ENCODE data around the gene BSCL2. TPM values are rescaled to one million over a fixed set of nuclear protein-coding genes. Genes with fewer than 3 reads are reported as not detected.

The BSCL2 gene
- total RNA-seq, 1 experiment from 2014 or later = 57.4 TPM

- Histone ChIP-seq H3K27me3 (no peaks in the 10 kb centered on the region), H3K4me3 (no peak overlapping the region), H3K36me3 (peaks cover 43% of the 10 kb centered on the region), H3K9me3 (no peaks in the 10 kb centered on the region)
- DNase-seq = no peak
Observed at GRCh38 chr11:62649486-62649885, 57.7 kb downstream of the BSCL2 start.

- Histone ChIP-seq H3K27me3 (no peaks in the 10 kb centered on the region), H3K36me3 (peaks cover 49% of the 10 kb centered on the region), H3K9me3 (no peaks in the 10 kb centered on the region), H3K4me3 (no peak overlapping the region)
- no peak for DNase-seq
Observed at GRCh38 chr11:62648967-62649364, 58.3 kb downstream of the BSCL2 start.

- Histone ChIP-seq H3K27me3 (no peaks in the 10 kb centered on the region), H3K9me3 (no peaks in the 10 kb centered on the region), H3K4me3 (no peak overlapping the region), H3K36me3 (peaks cover 54% of the 10 kb centered on the region)
- no peak for DNase-seq
Observed at GRCh38 chr11:62648185-62648966, 58.8 kb downstream of the BSCL2 start.

GRCh38 chr11:62647609-62648005, 59.6 kb downstream of the BSCL2 start:
- peak; percentile 70 for DNase-seq
- Histone ChIP-seq H3K36me3 (peaks cover 62% of the 10 kb centered on the region), H3K4me3 (no peak overlapping the region), H3K9me3 (no peaks in the 10 kb centered on the region), H3K27me3 (no peaks in the 10 kb centered on the region)

- Histone ChIP-seq H3K36me3 (peaks cover 63% of the 10 kb centered on the region), H3K27me3 (no peaks in the 10 kb centered on the region), H3K9me3 (no peaks in the 10 kb centered on the region), H3K4me3 (no peak overlapping the region; the same call in 1 of the 2 replicates)
- DNase-seq = no peak
Observed at GRCh38 chr11:62646825-62647608, 60.2 kb downstream of the BSCL2 start.

- H3K9me3 ChIP-seq = no peaks in the 10 kb centered on the region
- H3K36me3 ChIP-seq = peaks cover 61% of the 10 kb centered on the region
- peak within 1 kb of the TSS; percentile 96 for H3K4me3 ChIP-seq
- no peaks in the 10 kb centered on the region for H3K27me3 ChIP-seq
- peak; percentile 99 for DNase-seq
Observed at GRCh38 chr11:62645946-62646824, 61.0 kb downstream of the BSCL2 start, which contains the start of gene GANAB. Gene GANAB (minus strand): TSS chr11:62646613. CDS start chr11:62646599, 14 bp downstream.

- Histone ChIP-seq H3K9me3 (no peaks in the 10 kb centered on the region), H3K27me3 (no peaks in the 10 kb centered on the region), H3K4me3 (peak overlapping the region; percentile 96), H3K36me3 (peaks cover 61% of the 10 kb centered on the region)
- DNase-seq = no peak
Observed at GRCh38 chr11:62645671-62645945, 61.6 kb downstream of the BSCL2 start.

- H3K9me3 ChIP-seq = no peaks in the 10 kb centered on the region
- no peak overlapping the region for H3K4me3 ChIP-seq
- peaks cover 57% of the 10 kb centered on the region for H3K36me3 ChIP-seq
- H3K27me3 ChIP-seq = no peaks in the 10 kb centered on the region
- DNase-seq = no peak
Observed at GRCh38 chr11:62644220-62644619, 63.0 kb downstream of the BSCL2 start.

Other genes starting within 250 kb of the BSCL2 start
- gene AHNAK, start 160.6 kb downstream of the BSCL2 start, total RNA-seq (2014; rRNA removed; shearing (Covaris generic); ENCODE audit: low replicate concordance) = 110 and 122 TPM in 2 replicates
- 2,571 and 3,577 TPM in 2 replicates for gene EEF1G, start 133.5 kb downstream of the BSCL2 start, total RNA-seq (2014; rRNA removed; shearing (Covaris generic); ENCODE audit: low replicate concordance)
- gene TUT1, start 115.9 kb downstream of the BSCL2 start, total RNA-seq (2014; rRNA removed; shearing (Covaris generic); ENCODE audit: low replicate concordance) = 11.1 and 20.3 TPM in 2 replicates
- gene MTA2, start 105.6 kb downstream of the BSCL2 start, total RNA-seq (2014; rRNA removed; shearing (Covaris generic); ENCODE audit: low replicate concordance) = 84.9 and 117 TPM in 2 replicates
- gene EML3, start 94.6 kb downstream of the BSCL2 start, total RNA-seq (2014; rRNA removed; shearing (Covaris generic); ENCODE audit: low replicate concordance) = 18.1 and 20.9 TPM in 2 replicates
- 2.5 and 8.5 TPM in 2 replicates for gene ROM1, start 94.2 kb downstream of the BSCL2 start, total RNA-seq (2014; rRNA removed; shearing (Covaris generic); ENCODE audit: low replicate concordance)
- gene B3GAT3, start 85.4 kb downstream of the BSCL2 start, total RNA-seq (2014; rRNA removed; shearing (Covaris generic); ENCODE audit: low replicate concordance) = 24.6 and 32.9 TPM in 2 replicates
- gene GANAB, start 60.8 kb downstream of the BSCL2 start, total RNA-seq (2014; rRNA removed; shearing (Covaris generic); ENCODE audit: low replicate concordance) = 496 and 667 TPM in 2 replicates
- 8.0 and 22.8 TPM in 2 replicates for gene INTS5, start 54.1 kb downstream of the BSCL2 start, total RNA-seq (2014; rRNA removed; shearing (Covaris generic); ENCODE audit: low replicate concordance)
- gene C11orf98, start 42.2 kb downstream of the BSCL2 start, total RNA-seq (2014; rRNA removed; shearing (Covaris generic); ENCODE audit: low replicate concordance) = 64.8 and 73.5 TPM in 2 replicates
- 10.9 and 14.9 TPM in 2 replicates for gene CSKMT, start 42.1 kb downstream of the BSCL2 start, total RNA-seq (2014; rRNA removed; shearing (Covaris generic); ENCODE audit: low replicate concordance)
- gene UQCC3, start 35.8 kb downstream of the BSCL2 start, total RNA-seq (2014; rRNA removed; shearing (Covaris generic); ENCODE audit: low replicate concordance) = 16.4 and 22.2 TPM in 2 replicates
- gene LBHD1, start 35.2 kb downstream of the BSCL2 start, total RNA-seq (2014; rRNA removed; shearing (Covaris generic); ENCODE audit: low replicate concordance) = 4.7 and 9.8 TPM in 2 replicates
- 85.5 and 147 TPM in 2 replicates for gene UBXN1, start 28.4 kb downstream of the BSCL2 start, total RNA-seq (2014; rRNA removed; shearing (Covaris generic); ENCODE audit: low replicate concordance)
- 1.4 and 2.3 TPM in 2 replicates for gene LRRN4CL, start 17.9 kb downstream of the BSCL2 start, total RNA-seq (2014; rRNA removed; shearing (Covaris generic); ENCODE audit: low replicate concordance)
- not detected in 2 replicates for gene GNG3, start 252 bp upstream of the BSCL2 start, total RNA-seq (2014; rRNA removed; shearing (Covaris generic); ENCODE audit: low replicate concordance)
- 2.1 and 4.5 TPM in 2 replicates for gene HNRNPUL2, start 20.0 kb upstream of the BSCL2 start, total RNA-seq (2014; rRNA removed; shearing (Covaris generic); ENCODE audit: low replicate concordance)
- 31.8 and 42.3 TPM in 2 replicates for gene TTC9C, start 21.1 kb upstream of the BSCL2 start, total RNA-seq (2014; rRNA removed; shearing (Covaris generic); ENCODE audit: low replicate concordance)
- 8.5 and 19.1 TPM in 2 replicates for gene ZBTB3, start 46.7 kb upstream of the BSCL2 start, total RNA-seq (2014; rRNA removed; shearing (Covaris generic); ENCODE audit: low replicate concordance)
- 77.9 and 85.4 TPM in 2 replicates for gene POLR2G, start 54.2 kb upstream of the BSCL2 start, total RNA-seq (2014; rRNA removed; shearing (Covaris generic); ENCODE audit: low replicate concordance)
- 22.9 and 28.7 TPM in 2 replicates for gene TAF6L, start 64.0 kb upstream of the BSCL2 start, total RNA-seq (2014; rRNA removed; shearing (Covaris generic); ENCODE audit: low replicate concordance)
- gene TMEM179B, start 80.0 kb upstream of the BSCL2 start, total RNA-seq (2014; rRNA removed; shearing (Covaris generic); ENCODE audit: low replicate concordance) = 27.5 and 46.6 TPM in 2 replicates
- 13.8 and 32.0 TPM in 2 replicates for gene TMEM223, start 84.6 kb upstream of the BSCL2 start, total RNA-seq (2014; rRNA removed; shearing (Covaris generic); ENCODE audit: low replicate concordance)
- gene NXF1, start 98.0 kb upstream of the BSCL2 start, total RNA-seq (2014; rRNA removed; shearing (Covaris generic); ENCODE audit: low replicate concordance) = 5.4 and 15.6 TPM in 2 replicates
- gene STX5, start 124.6 kb upstream of the BSCL2 start, total RNA-seq (2014; rRNA removed; shearing (Covaris generic); ENCODE audit: low replicate concordance) = 28.0 and 42.3 TPM in 2 replicates
- gene TEX54, start 125.4 kb upstream of the BSCL2 start, total RNA-seq (2014; rRNA removed; shearing (Covaris generic); ENCODE audit: low replicate concordance) = not detected in 2 replicates
- 135 and 139 TPM in 2 replicates for gene WDR74, start 132.2 kb upstream of the BSCL2 start, total RNA-seq (2014; rRNA removed; shearing (Covaris generic); ENCODE audit: low replicate concordance)
- 545 and 579 TPM in 2 replicates for gene SLC3A2, start 173.5 kb upstream of the BSCL2 start, total RNA-seq (2014; rRNA removed; shearing (Covaris generic); ENCODE audit: low replicate concordance)
- gene CHRM1, start 213.9 kb upstream of the BSCL2 start, total RNA-seq (2014; rRNA removed; shearing (Covaris generic); ENCODE audit: low replicate concordance) = 0.22 and 1.3 TPM in 2 replicates